H1 (cell line): Measurements from ENCODE around the gene TIGD6. TPM values are rescaled to one million over a fixed set of nuclear protein-coding genes. Genes with fewer than 3 reads are reported as not detected.

Source experiments
- CTCF ChIA-PET: fragments of 300-600 bp; sonication (Branson Sonifier 250); formaldehyde crosslinking; loops from one replicate; lab custom pipeline; 2021; ENCODE audit not compliant: partially characterized antibody; lab: Charles Lee
- POLR2A ChIA-PET: fragments of 300-600 bp; sonication (Branson Sonifier 250); formaldehyde crosslinking; loops from one replicate; lab custom pipeline; 2021; ENCODE audit warnings: inconsistent platforms; ENCODE audit not compliant: partially characterized antibody; lab: Charles Lee
- DNase-seq, 2 experiments: peaks; one replicate each; pipeline versions ENCODE4 v3.0.0 to v3.0.0-alpha.2; 2010 to 2022; ENCODE audit warnings: low spot score in 2 of 2, low read depth in 1 of 2, mixed read lengths in 1 of 2
- FAIRE-seq: peaks from 2 replicates; lab custom pipeline; 2011; peaks lifted over from hg19 to GRCh38; lab: Jason Lieb, UNC
- H2AFZ ChIP-seq: 2 replicates; pipeline ENCODE4 v1.8.1; 2012; ENCODE audit warnings: low read length, inconsistent platforms
- H2AK5ac ChIP-seq: 2 replicates; pipeline ENCODE4 v1.6.1; 2013; ENCODE audit warnings: low read depth, low read length
- H2BK120ac ChIP-seq: replicated peaks from 2 replicates; pipeline ENCODE3; 2013; ENCODE audit warnings: low read depth, low read length, inconsistent platforms
- H2BK12ac ChIP-seq: 2 replicates; pipeline ENCODE4 v1.6.1; 2013; ENCODE audit warnings: low read depth, low read length
- H2BK15ac ChIP-seq: 2 replicates; pipeline ENCODE4 v1.6.1; 2013; ENCODE audit warnings: low read length
- H2BK20ac ChIP-seq: 2 replicates; pipeline ENCODE4 v1.6.1; 2013; ENCODE audit warnings: low read length
- H2BK5ac ChIP-seq: 2 replicates; pipeline ENCODE4 v1.6.1; 2013; ENCODE audit warnings: low read depth, low read length
- H3K14ac ChIP-seq: 2 replicates; pipeline ENCODE4 v1.6.1; 2013; ENCODE audit warnings: inconsistent platforms; ENCODE audit not compliant: insufficient read length
- H3K18ac ChIP-seq: 2 replicates; pipeline ENCODE4 v1.6.1; 2013; ENCODE audit warnings: low read length; ENCODE audit errors: extremely low read depth
- H3K23ac ChIP-seq: 2 replicates; pipeline ENCODE4 v1.6.1; 2013; ENCODE audit warnings: inconsistent platforms; ENCODE audit not compliant: insufficient read length
- H3K23me2 ChIP-seq: 2 replicates; pipeline ENCODE4 v1.6.1; 2013; ENCODE audit warnings: low read depth, low read length
- H3K27ac ChIP-seq: 2 replicates; pipeline ENCODE4 v1.6.1; 2011; ENCODE audit warnings: low read depth, low read length, inconsistent platforms
- H3K27me3 ChIP-seq, 4 experiments: replicated peaks in 1 of 4; 1 replicate in 1 of 4; 2 replicates in 3 of 4; pipeline versions ENCODE4 v1.6.1 to v1.8.1; 2011 to 2013; ENCODE audit warnings: low read length in 3 of 4, mild to moderate bottlenecking in 3 of 4, inconsistent platforms in 2 of 4, mixed read lengths in 2 of 4, moderate library complexity in 1 of 4; ENCODE audit not compliant: control insufficient read depth in 3 of 4, insufficient read depth in 3 of 4; ENCODE audit errors: extremely low read depth in 1 of 4
- H3K36me3 ChIP-seq, 4 experiments: 2 replicates each; pipeline versions ENCODE4 v1.6.1 to v1.8.1; 2011 to 2013; ENCODE audit warnings: mild to moderate bottlenecking in 4 of 4, low read length in 3 of 4, moderate library complexity in 2 of 4, control low read depth in 1 of 4, inconsistent platforms in 1 of 4; ENCODE audit not compliant: insufficient read depth in 4 of 4, control insufficient read depth in 2 of 4
- H3K4ac ChIP-seq: replicated peaks from 2 replicates; pipeline ENCODE3; 2013; ENCODE audit warnings: low read length, low read depth, mixed read lengths, inconsistent platforms; ENCODE audit not compliant: insufficient read length
- H3K4me1 ChIP-seq, 4 experiments: replicated peaks in 1 of 4; 1 replicate in 1 of 4; 2 replicates in 3 of 4; pipeline versions ENCODE4 v1.6.1 to v1.8.1; 2011 to 2013; ENCODE audit warnings: low read length in 3 of 4, inconsistent platforms in 2 of 4, mixed read lengths in 1 of 4; ENCODE audit not compliant: insufficient read depth in 4 of 4, control insufficient read depth in 3 of 4
- H3K4me2 ChIP-seq, 2 experiments: 2 replicates each; pipeline versions ENCODE4 v1.6.1 to v1.8.1; 2011 to 2013; ENCODE audit warnings: low read depth in 2 of 2, low read length in 2 of 2, control low read depth in 1 of 2, inconsistent platforms in 1 of 2, mild to moderate bottlenecking in 1 of 2; ENCODE audit not compliant: insufficient read depth in 1 of 2
- H3K4me3 ChIP-seq, 4 experiments: fragments of 200-600, 300-600 bp in 1 of 4; sonication (generic), shearing (Covaris generic), sonication (Bioruptor Twin) in 1 of 4; 2 replicates each; pipeline versions ENCODE4 v1.5.1 to v1.8.1; 2011 to 2016; ENCODE audit warnings: low read length in 4 of 4, low read depth in 3 of 4, control low read depth in 2 of 4, inconsistent platforms in 2 of 4, mild to moderate bottlenecking in 2 of 4, mixed read lengths in 1 of 4, moderate library complexity in 1 of 4; ENCODE audit not compliant: insufficient read depth in 2 of 4; ENCODE audit errors: extremely low read depth in 1 of 4
- H3K56ac ChIP-seq: replicated peaks from 2 replicates; pipeline ENCODE3; 2013; ENCODE audit warnings: low read depth, mild to moderate bottlenecking, mixed read lengths, low read length, inconsistent platforms; ENCODE audit not compliant: insufficient read length
- H3K79me1 ChIP-seq: 2 replicates; pipeline ENCODE4 v1.6.1; 2013; ENCODE audit warnings: low read depth, low read length, control low read depth
- H3K79me2 ChIP-seq, 2 experiments: 2 replicates each; pipeline versions ENCODE4 v1.6.1 to v1.8.1; 2012 to 2013; ENCODE audit warnings: low read length in 2 of 2, mild to moderate bottlenecking in 2 of 2, inconsistent platforms in 1 of 2; ENCODE audit not compliant: insufficient read depth in 2 of 2, control insufficient read depth in 1 of 2
- H3K9ac ChIP-seq, 4 experiments: replicated peaks in 1 of 4; 1 replicate in 1 of 4; 2 replicates in 3 of 4; pipeline versions ENCODE4 v1.6.1 to v1.8.1; 2011 to 2013; ENCODE audit warnings: low read depth in 3 of 4, low read length in 3 of 4, control low read depth in 2 of 4, mild to moderate bottlenecking in 2 of 4, moderate library complexity in 2 of 4, inconsistent platforms in 1 of 4; ENCODE audit errors: extremely low read depth in 1 of 4
- H3K9me3 ChIP-seq, 2 experiments: 2 replicates each; pipeline versions ENCODE4 v1.6.1 to v1.8.1; 2012 to 2013; ENCODE audit warnings: mild to moderate bottlenecking in 2 of 2, moderate library complexity in 2 of 2, control low read depth in 1 of 2, inconsistent platforms in 1 of 2, low read depth in 1 of 2, low read length in 1 of 2, mixed read lengths in 1 of 2; ENCODE audit not compliant: insufficient read depth in 2 of 2
- H4K20me1 ChIP-seq, 2 experiments: replicated peaks in 1 of 2; 2 replicates each; pipeline versions ENCODE3 to v1.8.1; 2011 to 2013; ENCODE audit warnings: inconsistent platforms in 2 of 2, low read length in 2 of 2, mild to moderate bottlenecking in 1 of 2; ENCODE audit not compliant: insufficient read depth in 2 of 2, control insufficient read depth in 1 of 2
- H4K5ac ChIP-seq: 2 replicates; pipeline ENCODE4 v1.6.1; 2013; ENCODE audit warnings: low read length, low read depth, mixed read lengths, inconsistent platforms; ENCODE audit not compliant: insufficient read length
- H4K8ac ChIP-seq: 2 replicates; pipeline ENCODE4 v1.8.0; 2013; ENCODE audit warnings: mild to moderate bottlenecking, moderate library complexity, low read length, inconsistent platforms; ENCODE audit not compliant: insufficient read depth; ENCODE audit errors: extremely low read depth
- H4K91ac ChIP-seq: replicated peaks from 2 replicates; pipeline ENCODE3; 2013; ENCODE audit warnings: low read length, mixed read lengths, inconsistent platforms; ENCODE audit not compliant: insufficient read length
- BRCA1 ChIP-seq: IDR thresholded peaks from 2 replicates; pipeline ENCODE4 v1.6.1; 2012; ENCODE audit warnings: low read depth, low read length, improper control_type of control experiment
- CTCF ChIP-seq, 3 experiments: IDR thresholded peaks; 1 replicate in 2 of 3; 2 replicates in 1 of 3; pipeline versions ENCODE4 v1.5.1 to v1.6.1; 2011; ENCODE audit warnings: low read length in 3 of 3, mild to moderate bottlenecking in 3 of 3, inconsistent platforms in 2 of 3, low read depth in 1 of 3, moderate library complexity in 1 of 3; ENCODE audit not compliant: insufficient read depth in 1 of 3; ENCODE audit errors: control extremely low read depth in 1 of 3
- GABPA ChIP-seq: IDR thresholded peaks from 2 replicates; pipeline ENCODE4 v1.6.1; 2011; ENCODE audit warnings: mild to moderate bottlenecking, low read length, moderate library complexity, borderline replicate concordance; ENCODE audit not compliant: insufficient read depth
- HDAC2 ChIP-seq, 2 experiments: fragments of 300-600 bp in 1 of 2; sonication (generic) in 1 of 2; IDR thresholded peaks; 2 replicates each; pipeline ENCODE4 v1.6.1; 2011 to 2012; ENCODE audit warnings: low read depth in 2 of 2, low read length in 2 of 2, mild to moderate bottlenecking in 2 of 2, moderate library complexity in 2 of 2, borderline replicate concordance in 1 of 2, inconsistent platforms in 1 of 2
- JUND ChIP-seq: IDR thresholded peaks from 2 replicates; pipeline ENCODE4 v1.6.1; 2011; ENCODE audit warnings: mild to moderate bottlenecking, improper control_type of control experiment, low read length
- KDM1A ChIP-seq: fragments of 200-600, 300-600 bp; sonication (generic); IDR thresholded peaks from 2 replicates; pipeline ENCODE4 v1.7.1; 2016; ENCODE audit warnings: mild to moderate bottlenecking, low read length, borderline replicate concordance
- KDM4A ChIP-seq: IDR thresholded peaks from one replicate; pipeline ENCODE4 v1.7.1; 2012; ENCODE audit warnings: low read depth, mild to moderate bottlenecking, moderate library complexity, low read length, inconsistent platforms; ENCODE audit not compliant: severe bottlenecking
- POLR2AphosphoS5 ChIP-seq: IDR thresholded peaks from 2 replicates; pipeline ENCODE4 v1.6.1; 2011; ENCODE audit warnings: low read depth, low read length
- RFX5 ChIP-seq: IDR thresholded peaks from 2 replicates; pipeline ENCODE4 v1.6.1; 2011; ENCODE audit warnings: low read depth, low read length, improper control_type of control experiment, borderline replicate concordance
- USF2 ChIP-seq: IDR thresholded peaks from 2 replicates; pipeline ENCODE4 v1.6.1; 2011; ENCODE audit warnings: low read length, improper control_type of control experiment
- WGBS, 2 experiments: shearing (Covaris generic) in 1 of 2; methylation state at CpG; one replicate each; pipeline versions ENCODE4 v1.1.6 to v1.1.7; 2013 to 2015; ENCODE audit warnings: low lambda C conversion rate in 2 of 2, mixed read lengths in 2 of 2, inconsistent platforms in 1 of 2, low coverage in 1 of 2, missing lambda C conversion rate in 1 of 2; ENCODE audit not compliant: insufficient replicate concordance in 2 of 2, insufficient coverage in 1 of 2, insufficient read length in 1 of 2; ENCODE audit errors: extremely low coverage in 1 of 2, missing lambda C conversion rate in 1 of 2; 5-methylcytosine and 5-hydroxymethylcytosine counted together
- polyA plus RNA-seq, 7 experiments: library from polyadenylated mRNA; depleted of rRNA in 3 of 7; stranded (reverse) in 5 of 7; unstranded in 2 of 7; fragments of >200 nt in 5 of 7; fragments of 200-250 nt in 2 of 7; gene quantifications; 1 replicate in 5 of 7; 2 replicates in 1 of 7; 4 replicates in 1 of 7; pipeline versions ENCODE4 v1.2.1 to v1.2.3, GENCODE V29; 2011 to 2013; ENCODE audit warnings: missing spikeins in 2 of 7, mixed read lengths in 2 of 7
- total RNA-seq: library from RNA; stranded (reverse); fragmentation: NEBNext Ultra II Directional; extraction: Animal tissue kit (Norgen Biotek cat#: 25700); gene quantifications from 2 replicates; pipeline ENCODE4 v1.2.1, GENCODE V29; 2021

TIGD6 gene
- total and polyA plus RNA-seq, 2 of the 8 experiments (the other 6 are each of a cell fraction or from before 2014, with no cell fraction given): 1.3 to 2.4 TPM

- Histone ChIP-seq H2BK120ac (no peak overlapping the region), H3K14ac (no peak overlapping the region), H2BK12ac (no peak overlapping the region), H3K56ac (no peak overlapping the region), H4K8ac (no peak overlapping the region), H2AK5ac (no peak overlapping the region), H4K91ac (no peak overlapping the region), H4K20me1 (no peaks in the 10 kb centered on the region), H3K9me3 (no peaks in the 10 kb centered on the region), H3K4me3 (no peak overlapping the region), H2BK5ac (no peak overlapping the region), H3K18ac (no peak overlapping the region), H3K4me1 (no peaks in the 10 kb centered on the region), H4K5ac (no peak overlapping the region), H2AFZ (no peak overlapping the region), H2BK20ac (no peak overlapping the region), H3K4ac (no peak overlapping the region), H3K23me2 (no peaks in the 10 kb centered on the region), H3K4me2 (no peak overlapping the region), H3K27ac (no peak overlapping the region), H2BK15ac (no peak overlapping the region), H3K27me3 (no peaks in the 10 kb centered on the region), H3K9ac (no peak overlapping the region), H3K23ac (no peak overlapping the region), H3K79me2 (no peaks in the 10 kb centered on the region), H3K36me3 (peaks cover 0 to 3% (median 2%) of the 10 kb centered on the region in 4 experiments; a peak in 3 of 8 replicates), H3K79me1 (no peaks in the 10 kb centered on the region; the same call in 1 of the 2 replicates)
- FAIRE-seq (no peak), DNase-seq (no peak)
- CTCF ChIA-PET: interaction anchor here (1.3 to 5.5 kb wide), 2 partner anchors 12 to 20 kb away, joined by 5 to 26 read pairs; no protein-coding TSS in a partner anchor
- POLR2A ChIA-PET: interaction anchor here (1.3 kb wide), 1 partner anchor 19 kb away, joined by 3 read pairs; the partner anchor contains the start of gene SLC26A2
- 94% methylated on average over 1 of the region's 1 CpG; no CpG with 5 or more reads in 1 of the 2 experiments for WGBS, 2 experiments
- TF ChIP-seq KDM4A (no peak), USF2 (no peak), RFX5 (no peak), GABPA (no peak), JUND (no peak), BRCA1 (no peak), CTCF (IDR thresholded peaks at IDR 0.05; ENCODE audit: control extremely low read depth in 1 of 3, insufficient read depth in 1 of 3, low read depth in 1 of 3, low read length in 3 of 3) (no peak), KDM1A (no peak), POLR2AphosphoS5 (no peak), HDAC2 (IDR thresholded peaks at IDR 0.05; ENCODE audit: borderline replicate concordance in 1 of 2, low read depth in 2 of 2, low read length in 2 of 2) (no peak)
Observed at GRCh38 chr5:149979896-149980295, 20.6 kb downstream of the TIGD6 start.
